GM06990 (cell line): ENCODE results near the gene FRRS1L.

ENCODE experiments used
- DNase-seq: peaks from one replicate; pipeline ENCODE4 v3.0.0-alpha.2; 2011; ENCODE audit not compliant: insufficient read length; ENCODE audit errors: extremely low read depth
- H3K27me3 ChIP-seq: replicated peaks from 2 replicates; pipeline ENCODE4 v1.6.0; 2011; ENCODE audit warnings: low read length; ENCODE audit not compliant: control insufficient read depth, insufficient read depth
- H3K36me3 ChIP-seq: 2 replicates; pipeline ENCODE4 v1.5.1; 2011; ENCODE audit warnings: low read length; ENCODE audit not compliant: control insufficient read depth, insufficient read depth
- H3K4me3 ChIP-seq: replicated peaks from 2 replicates; pipeline ENCODE4 v1.5.1; 2011; ENCODE audit warnings: low read depth, mild to moderate bottlenecking, control low read depth, low read length
- TF ChIP-seq, protein P1 (sequence below): IDR thresholded peaks from 2 replicates; pipeline ENCODE4 v1.5.1; 2011; ENCODE audit warnings: low read length, control low read depth, mild to moderate bottlenecking, inconsistent platforms; ENCODE audit not compliant: insufficient read depth, poor library complexity, severe bottlenecking

Gene FRRS1L

DNA sequence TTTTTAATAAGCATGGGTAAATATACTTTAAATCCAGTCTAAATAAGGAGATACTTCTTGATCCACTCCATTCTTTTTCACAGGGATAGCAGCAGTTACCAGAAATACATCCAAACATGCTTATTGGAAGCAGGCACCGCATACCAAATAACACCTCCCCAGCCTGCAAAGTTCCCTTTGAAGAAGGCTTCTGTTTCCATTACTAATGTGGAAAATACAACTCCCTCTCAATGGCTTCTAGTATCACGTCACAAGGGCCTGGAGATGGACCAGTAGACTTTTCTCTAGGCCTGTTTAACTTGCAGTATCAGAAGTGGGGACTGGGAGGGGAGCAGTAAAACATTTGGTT lies 68.1 kb downstream of the FRRS1L start:
- DNase-seq = no peak
- H3K4me3 ChIP-seq = no peak overlapping the region
- no peaks in the 10 kb centered on the region for H3K27me3 ChIP-seq
- TF ChIP-seq, protein P1, sequence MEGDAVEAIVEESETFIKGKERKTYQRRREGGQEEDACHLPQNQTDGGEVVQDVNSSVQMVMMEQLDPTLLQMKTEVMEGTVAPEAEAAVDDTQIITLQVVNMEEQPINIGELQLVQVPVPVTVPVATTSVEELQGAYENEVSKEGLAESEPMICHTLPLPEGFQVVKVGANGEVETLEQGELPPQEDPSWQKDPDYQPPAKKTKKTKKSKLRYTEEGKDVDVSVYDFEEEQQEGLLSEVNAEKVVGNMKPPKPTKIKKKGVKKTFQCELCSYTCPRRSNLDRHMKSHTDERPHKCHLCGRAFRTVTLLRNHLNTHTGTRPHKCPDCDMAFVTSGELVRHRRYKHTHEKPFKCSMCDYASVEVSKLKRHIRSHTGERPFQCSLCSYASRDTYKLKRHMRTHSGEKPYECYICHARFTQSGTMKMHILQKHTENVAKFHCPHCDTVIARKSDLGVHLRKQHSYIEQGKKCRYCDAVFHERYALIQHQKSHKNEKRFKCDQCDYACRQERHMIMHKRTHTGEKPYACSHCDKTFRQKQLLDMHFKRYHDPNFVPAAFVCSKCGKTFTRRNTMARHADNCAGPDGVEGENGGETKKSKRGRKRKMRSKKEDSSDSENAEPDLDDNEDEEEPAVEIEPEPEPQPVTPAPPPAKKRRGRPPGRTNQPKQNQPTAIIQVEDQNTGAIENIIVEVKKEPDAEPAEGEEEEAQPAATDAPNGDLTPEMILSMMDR = no peak
- peaks cover 2% of the 10 kb centered on the region; the same call in 1 of the 2 replicates for H3K36me3 ChIP-seq

DNA sequence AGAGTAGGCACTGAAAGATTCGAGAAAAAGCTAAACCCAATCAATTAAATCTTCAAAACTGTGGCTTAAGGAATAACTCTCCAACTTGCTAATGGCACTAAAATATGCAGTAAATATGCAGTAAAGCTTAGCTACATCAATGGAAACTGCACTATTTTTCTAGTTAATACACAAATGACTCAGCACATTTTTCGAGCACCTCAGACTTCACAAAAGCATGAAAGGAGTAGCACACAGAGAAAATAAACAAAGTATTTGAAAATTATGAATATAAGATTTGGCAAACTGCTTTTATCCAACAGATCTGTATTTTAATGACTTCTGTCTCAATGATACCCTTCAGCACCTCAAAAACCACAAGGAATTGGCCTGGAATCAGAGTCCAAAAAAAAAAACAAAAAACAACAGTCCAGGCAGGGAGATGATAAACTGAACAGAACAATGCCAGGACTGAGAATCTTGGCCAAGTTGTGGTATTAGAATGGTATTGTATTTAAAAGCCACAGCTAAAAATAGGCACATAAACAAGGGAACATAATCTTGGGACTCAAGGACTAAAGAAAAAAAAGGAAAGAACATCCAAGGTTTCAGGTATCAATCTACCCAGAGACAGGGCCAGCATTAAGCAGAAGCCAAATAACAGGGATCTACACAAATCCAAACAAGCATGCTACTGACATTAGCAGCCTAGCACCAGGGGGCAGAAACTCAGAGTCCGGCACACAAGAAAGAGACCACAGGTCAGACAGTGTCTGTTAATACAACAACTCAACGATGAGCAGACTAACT lies 68.7 kb downstream of the FRRS1L start:
- TF ChIP-seq, protein P1 = no peak
- no peak for DNase-seq
- Histone ChIP-seq H3K27me3 (no peaks in the 10 kb centered on the region), H3K36me3 (peaks cover 2% of the 10 kb centered on the region; the same call in 1 of the 2 replicates), H3K4me3 (no peak overlapping the region)

DNA sequence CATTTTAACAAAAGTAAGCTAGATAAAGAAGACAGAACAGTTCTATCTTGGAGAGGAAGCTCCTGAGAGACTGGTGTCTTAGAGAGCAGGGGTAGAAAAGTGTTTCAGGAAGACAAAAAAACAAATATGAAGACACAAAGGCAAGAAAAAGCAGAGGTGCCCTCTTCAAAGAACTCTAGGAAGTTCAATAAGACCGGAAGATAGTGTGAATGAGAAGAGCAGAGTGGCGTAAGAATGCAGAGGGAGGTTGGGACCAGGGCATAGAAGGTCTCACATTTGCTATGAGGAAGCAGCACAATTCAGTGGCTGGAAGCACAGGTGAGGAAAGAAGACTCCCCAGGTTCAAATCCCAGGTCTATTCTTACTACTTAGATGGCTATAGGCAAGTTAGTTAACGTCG lies 69.9 kb downstream of the FRRS1L start:
- Histone ChIP-seq H3K4me3 (no peak overlapping the region), H3K27me3 (no peaks in the 10 kb centered on the region), H3K36me3 (peaks cover 2% of the 10 kb centered on the region; the same call in 1 of the 2 replicates)
- TF ChIP-seq, protein P1 = no peak
- no peak for DNase-seq

GRCh38 chr9:109095321-109095720 lies 71.7 kb downstream of the FRRS1L start:
- no peak for DNase-seq
- Histone ChIP-seq H3K36me3 (peaks cover 2% of the 10 kb centered on the region; the same call in 1 of the 2 replicates), H3K27me3 (no peaks in the 10 kb centered on the region), H3K4me3 (no peak overlapping the region)
- TF ChIP-seq, protein P1 = no peak

DNA sequence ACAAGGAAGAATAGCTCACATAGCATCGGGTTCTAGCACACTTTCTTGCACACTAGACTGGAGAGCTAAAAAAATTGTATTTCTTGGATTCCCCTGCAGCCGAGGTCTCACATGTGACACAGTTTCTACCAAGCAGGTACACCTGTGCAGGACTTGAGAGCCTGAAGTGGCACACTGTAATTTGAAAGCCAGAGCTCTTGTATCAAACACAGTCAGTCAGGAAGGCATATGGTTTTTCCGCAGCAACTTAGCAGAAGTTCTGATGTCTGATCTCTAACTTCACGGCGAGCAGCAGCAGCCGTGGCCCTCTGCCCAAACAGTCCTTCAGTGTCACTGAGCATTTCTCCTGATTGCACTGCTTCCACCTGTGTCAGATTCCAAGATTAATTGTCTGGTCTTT lies 72.8 kb downstream of the FRRS1L start:
- Histone ChIP-seq H3K4me3 (no peak overlapping the region), H3K27me3 (no peaks in the 10 kb centered on the region), H3K36me3 (no peaks in the 10 kb centered on the region; the same call in 1 of the 2 replicates)
- DNase-seq = no peak
- TF ChIP-seq, protein P1 = no peak

DNA sequence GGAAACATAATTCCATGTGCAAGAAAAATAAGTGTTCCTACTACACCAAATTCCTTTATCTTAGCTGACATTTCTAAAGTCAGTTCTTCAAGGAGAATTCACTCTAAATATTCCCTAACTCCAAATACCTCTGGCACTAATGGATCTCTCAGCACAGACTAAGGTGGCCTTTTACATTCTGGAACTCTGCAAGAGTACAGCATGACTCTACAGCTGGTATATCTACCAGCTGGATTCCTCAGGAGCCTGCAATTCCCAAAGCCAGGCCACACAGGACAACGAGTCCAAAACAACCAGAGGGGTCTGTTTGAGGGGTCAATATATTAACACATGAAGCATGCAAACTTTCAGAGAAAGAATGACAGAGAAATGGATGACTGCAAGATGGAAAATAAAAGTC lies 74.5 kb downstream of the FRRS1L start:
- no peaks in the 10 kb centered on the region; the same call in 1 of the 2 replicates for H3K36me3 ChIP-seq
- no peaks in the 10 kb centered on the region for H3K27me3 ChIP-seq
- TF ChIP-seq, protein P1 = no peak
- H3K4me3 ChIP-seq = no peak overlapping the region
- DNase-seq = no peak
